H1 (cell line): Measurements from ENCODE around the gene CCT3. TPM values are rescaled to one million over a fixed set of nuclear protein-coding genes. Genes with fewer than 3 reads are reported as not detected.
A peak's percentile ranks its signal among the peaks of the same experiment; 100 is the strongest.

Source experiments
- CTCF ChIA-PET: fragments of 300-600 bp; sonication (Branson Sonifier 250); formaldehyde crosslinking; loops from one replicate; lab custom pipeline; 2021; ENCODE audit not compliant: partially characterized antibody; lab: Charles Lee
- POLR2A ChIA-PET: fragments of 300-600 bp; sonication (Branson Sonifier 250); formaldehyde crosslinking; loops from one replicate; lab custom pipeline; 2021; ENCODE audit warnings: inconsistent platforms; ENCODE audit not compliant: partially characterized antibody; lab: Charles Lee
- DNase-seq, 2 experiments: peaks; one replicate each; pipeline versions ENCODE4 v3.0.0 to v3.0.0-alpha.2; 2010 to 2022; ENCODE audit warnings: low spot score in 2 of 2, low read depth in 1 of 2, mixed read lengths in 1 of 2
- FAIRE-seq: peaks from 2 replicates; lab custom pipeline; 2011; peaks lifted over from hg19 to GRCh38; lab: Jason Lieb, UNC
- H2AFZ ChIP-seq: 2 replicates; pipeline ENCODE4 v1.8.1; 2012; ENCODE audit warnings: low read length, inconsistent platforms
- H2AK5ac ChIP-seq: 2 replicates; pipeline ENCODE4 v1.6.1; 2013; ENCODE audit warnings: low read depth, low read length
- H2BK120ac ChIP-seq: replicated peaks from 2 replicates; pipeline ENCODE3; 2013; ENCODE audit warnings: low read depth, low read length, inconsistent platforms
- H2BK12ac ChIP-seq: 2 replicates; pipeline ENCODE4 v1.6.1; 2013; ENCODE audit warnings: low read depth, low read length
- H2BK15ac ChIP-seq: 2 replicates; pipeline ENCODE4 v1.6.1; 2013; ENCODE audit warnings: low read length
- H2BK20ac ChIP-seq: 2 replicates; pipeline ENCODE4 v1.6.1; 2013; ENCODE audit warnings: low read length
- H2BK5ac ChIP-seq: 2 replicates; pipeline ENCODE4 v1.6.1; 2013; ENCODE audit warnings: low read depth, low read length
- H3K14ac ChIP-seq: 2 replicates; pipeline ENCODE4 v1.6.1; 2013; ENCODE audit warnings: inconsistent platforms; ENCODE audit not compliant: insufficient read length
- H3K18ac ChIP-seq: 2 replicates; pipeline ENCODE4 v1.6.1; 2013; ENCODE audit warnings: low read length; ENCODE audit errors: extremely low read depth
- H3K23ac ChIP-seq: 2 replicates; pipeline ENCODE4 v1.6.1; 2013; ENCODE audit warnings: inconsistent platforms; ENCODE audit not compliant: insufficient read length
- H3K23me2 ChIP-seq: 2 replicates; pipeline ENCODE4 v1.6.1; 2013; ENCODE audit warnings: low read depth, low read length
- H3K27ac ChIP-seq: 2 replicates; pipeline ENCODE4 v1.6.1; 2011; ENCODE audit warnings: low read depth, low read length, inconsistent platforms
- H3K27me3 ChIP-seq, 4 experiments: replicated peaks in 1 of 4; 1 replicate in 1 of 4; 2 replicates in 3 of 4; pipeline versions ENCODE4 v1.6.1 to v1.8.1; 2011 to 2013; ENCODE audit warnings: low read length in 3 of 4, mild to moderate bottlenecking in 3 of 4, inconsistent platforms in 2 of 4, mixed read lengths in 2 of 4, moderate library complexity in 1 of 4; ENCODE audit not compliant: control insufficient read depth in 3 of 4, insufficient read depth in 3 of 4; ENCODE audit errors: extremely low read depth in 1 of 4
- H3K36me3 ChIP-seq, 4 experiments: 2 replicates each; pipeline versions ENCODE4 v1.6.1 to v1.8.1; 2011 to 2013; ENCODE audit warnings: mild to moderate bottlenecking in 4 of 4, low read length in 3 of 4, moderate library complexity in 2 of 4, control low read depth in 1 of 4, inconsistent platforms in 1 of 4; ENCODE audit not compliant: insufficient read depth in 4 of 4, control insufficient read depth in 2 of 4
- H3K4ac ChIP-seq: replicated peaks from 2 replicates; pipeline ENCODE3; 2013; ENCODE audit warnings: low read length, low read depth, mixed read lengths, inconsistent platforms; ENCODE audit not compliant: insufficient read length
- H3K4me1 ChIP-seq, 4 experiments: replicated peaks in 1 of 4; 1 replicate in 1 of 4; 2 replicates in 3 of 4; pipeline versions ENCODE4 v1.6.1 to v1.8.1; 2011 to 2013; ENCODE audit warnings: low read length in 3 of 4, inconsistent platforms in 2 of 4, mixed read lengths in 1 of 4; ENCODE audit not compliant: insufficient read depth in 4 of 4, control insufficient read depth in 3 of 4
- H3K4me2 ChIP-seq, 2 experiments: 2 replicates each; pipeline versions ENCODE4 v1.6.1 to v1.8.1; 2011 to 2013; ENCODE audit warnings: low read depth in 2 of 2, low read length in 2 of 2, control low read depth in 1 of 2, inconsistent platforms in 1 of 2, mild to moderate bottlenecking in 1 of 2; ENCODE audit not compliant: insufficient read depth in 1 of 2
- H3K4me3 ChIP-seq, 4 experiments: fragments of 200-600, 300-600 bp in 1 of 4; sonication (generic), shearing (Covaris generic), sonication (Bioruptor Twin) in 1 of 4; 2 replicates each; pipeline versions ENCODE4 v1.5.1 to v1.8.1; 2011 to 2016; ENCODE audit warnings: low read length in 4 of 4, low read depth in 3 of 4, control low read depth in 2 of 4, inconsistent platforms in 2 of 4, mild to moderate bottlenecking in 2 of 4, mixed read lengths in 1 of 4, moderate library complexity in 1 of 4; ENCODE audit not compliant: insufficient read depth in 2 of 4; ENCODE audit errors: extremely low read depth in 1 of 4
- H3K56ac ChIP-seq: replicated peaks from 2 replicates; pipeline ENCODE3; 2013; ENCODE audit warnings: low read depth, mild to moderate bottlenecking, mixed read lengths, low read length, inconsistent platforms; ENCODE audit not compliant: insufficient read length
- H3K79me1 ChIP-seq: 2 replicates; pipeline ENCODE4 v1.6.1; 2013; ENCODE audit warnings: low read depth, low read length, control low read depth
- H3K79me2 ChIP-seq, 2 experiments: 2 replicates each; pipeline versions ENCODE4 v1.6.1 to v1.8.1; 2012 to 2013; ENCODE audit warnings: low read length in 2 of 2, mild to moderate bottlenecking in 2 of 2, inconsistent platforms in 1 of 2; ENCODE audit not compliant: insufficient read depth in 2 of 2, control insufficient read depth in 1 of 2
- H3K9ac ChIP-seq, 4 experiments: replicated peaks in 1 of 4; 1 replicate in 1 of 4; 2 replicates in 3 of 4; pipeline versions ENCODE4 v1.6.1 to v1.8.1; 2011 to 2013; ENCODE audit warnings: low read depth in 3 of 4, low read length in 3 of 4, control low read depth in 2 of 4, mild to moderate bottlenecking in 2 of 4, moderate library complexity in 2 of 4, inconsistent platforms in 1 of 4; ENCODE audit errors: extremely low read depth in 1 of 4
- H3K9me3 ChIP-seq, 2 experiments: 2 replicates each; pipeline versions ENCODE4 v1.6.1 to v1.8.1; 2012 to 2013; ENCODE audit warnings: mild to moderate bottlenecking in 2 of 2, moderate library complexity in 2 of 2, control low read depth in 1 of 2, inconsistent platforms in 1 of 2, low read depth in 1 of 2, low read length in 1 of 2, mixed read lengths in 1 of 2; ENCODE audit not compliant: insufficient read depth in 2 of 2
- H4K20me1 ChIP-seq, 2 experiments: replicated peaks in 1 of 2; 2 replicates each; pipeline versions ENCODE3 to v1.8.1; 2011 to 2013; ENCODE audit warnings: inconsistent platforms in 2 of 2, low read length in 2 of 2, mild to moderate bottlenecking in 1 of 2; ENCODE audit not compliant: insufficient read depth in 2 of 2, control insufficient read depth in 1 of 2
- H4K5ac ChIP-seq: 2 replicates; pipeline ENCODE4 v1.6.1; 2013; ENCODE audit warnings: low read length, low read depth, mixed read lengths, inconsistent platforms; ENCODE audit not compliant: insufficient read length
- H4K8ac ChIP-seq: 2 replicates; pipeline ENCODE4 v1.8.0; 2013; ENCODE audit warnings: mild to moderate bottlenecking, moderate library complexity, low read length, inconsistent platforms; ENCODE audit not compliant: insufficient read depth; ENCODE audit errors: extremely low read depth
- H4K91ac ChIP-seq: replicated peaks from 2 replicates; pipeline ENCODE3; 2013; ENCODE audit warnings: low read length, mixed read lengths, inconsistent platforms; ENCODE audit not compliant: insufficient read length
- ATF3 ChIP-seq: IDR thresholded peaks from 2 replicates; pipeline ENCODE4 v1.6.1; 2011; ENCODE audit warnings: low read depth, mild to moderate bottlenecking, low read length; ENCODE audit not compliant: insufficient read depth
- BACH1 ChIP-seq: IDR thresholded peaks from 2 replicates; pipeline ENCODE4 v1.6.1; 2012; ENCODE audit warnings: low read length, improper control_type of control experiment
- SP2 ChIP-seq: IDR thresholded peaks from 2 replicates; pipeline ENCODE4 v1.6.1; 2012; ENCODE audit warnings: mild to moderate bottlenecking, low read length, inconsistent platforms
- WGBS, 2 experiments: shearing (Covaris generic) in 1 of 2; methylation state at CpG; one replicate each; pipeline versions ENCODE4 v1.1.6 to v1.1.7; 2013 to 2015; ENCODE audit warnings: low lambda C conversion rate in 2 of 2, mixed read lengths in 2 of 2, inconsistent platforms in 1 of 2, low coverage in 1 of 2, missing lambda C conversion rate in 1 of 2; ENCODE audit not compliant: insufficient replicate concordance in 2 of 2, insufficient coverage in 1 of 2, insufficient read length in 1 of 2; ENCODE audit errors: extremely low coverage in 1 of 2, missing lambda C conversion rate in 1 of 2; 5-methylcytosine and 5-hydroxymethylcytosine counted together
- polyA plus RNA-seq, 7 experiments: library from polyadenylated mRNA; depleted of rRNA in 3 of 7; stranded (reverse) in 5 of 7; unstranded in 2 of 7; fragments of >200 nt in 5 of 7; fragments of 200-250 nt in 2 of 7; gene quantifications; 1 replicate in 5 of 7; 2 replicates in 1 of 7; 4 replicates in 1 of 7; pipeline versions ENCODE4 v1.2.1 to v1.2.3, GENCODE V29; 2011 to 2013; ENCODE audit warnings: missing spikeins in 2 of 7, mixed read lengths in 2 of 7
- total RNA-seq: library from RNA; stranded (reverse); fragmentation: NEBNext Ultra II Directional; extraction: Animal tissue kit (Norgen Biotek cat#: 25700); gene quantifications from 2 replicates; pipeline ENCODE4 v1.2.1, GENCODE V29; 2021

The CCT3 gene
- total and polyA plus RNA-seq, 2 of the 8 experiments (the other 6 are each of a cell fraction or from before 2014, with no cell fraction given) = 431 to 480 TPM

- Histone ChIP-seq H4K8ac (no peak overlapping the region), H3K4me3 (no peak overlapping the region), H4K91ac (no peak overlapping the region), H3K14ac (no peak overlapping the region), H2BK12ac (no peak overlapping the region), H3K23ac (no peak overlapping the region), H2BK5ac (no peak overlapping the region), H3K18ac (no peak overlapping the region), H2BK15ac (peak overlapping the region; percentile 37; the same call in 1 of the 2 replicates), H3K36me3 (no peaks in the 10 kb centered on the region), H4K20me1 (no peaks in the 10 kb centered on the region), H3K27me3 (no peaks in the 10 kb centered on the region), H2AFZ (no peak overlapping the region), H3K4me2 (no peak overlapping the region), H4K5ac (no peak overlapping the region), H2BK20ac (no peak overlapping the region), H2AK5ac (no peak overlapping the region), H3K9ac (no peak overlapping the region), H3K4ac (no peak overlapping the region), H3K9me3 (no peaks in the 10 kb centered on the region), H3K4me1 (peaks cover 0 to 4% (median 2%) of the 10 kb centered on the region in 4 experiments; a peak in 4 of 7 replicates), H2BK120ac (no peak overlapping the region), H3K79me1 (no peaks in the 10 kb centered on the region), H3K79me2 (no peaks in the 10 kb centered on the region), H3K23me2 (no peaks in the 10 kb centered on the region), H3K27ac (no peak overlapping the region), H3K56ac (no peak overlapping the region)
- ChIA-PET CTCF (interaction anchor here (0.7 to 19.9 kb wide), 9 partner anchors 10 to 73 kb away, joined by 3 to 574 read pairs (median 5); no protein-coding TSS in a partner anchor), POLR2A (interaction anchor here (0.6 to 1.8 kb wide), 7 partner anchors 9 to 104 kb away, joined by 3 to 5 read pairs (median 4); partner anchors contain the start of gene RHBG)
- DNase-seq = no peak
- FAIRE-seq = no peak
- WGBS, 2 experiments = 87% methylated on average over 20 of the region's 20 CpGs; no CpG with 5 or more reads in 1 of the 2 experiments
- no peak for TF ChIP-seq BACH1
- no peak for TF ChIP-seq SP2
- TF ChIP-seq ATF3 = no peak
Measured at GRCh38 chr1:156376958-156377919, 39.1 kb upstream of the CCT3 start.
